HG02885 (cell line): ENCODE data around the gene SYNPR.
"Not testable (repeated sequence)": the region's sequence is repeated elsewhere in the genome, so short reads cannot be mapped to it uniquely, and the experiment has no call there.

Experiments
- ATAC-seq: cut with Tn5 transposase; IDR thresholded peaks from one replicate; pipeline ENCODE4 v1.9.1; 2021; ENCODE audit warnings: mild to moderate bottlenecking; ENCODE audit not compliant: unreplicated experiment, poor library complexity

The SYNPR gene

GRCh38 chr3:63595221-63595620 lies 317.1 kb downstream of the SYNPR start:
- no peak for ATAC-seq

DNA sequence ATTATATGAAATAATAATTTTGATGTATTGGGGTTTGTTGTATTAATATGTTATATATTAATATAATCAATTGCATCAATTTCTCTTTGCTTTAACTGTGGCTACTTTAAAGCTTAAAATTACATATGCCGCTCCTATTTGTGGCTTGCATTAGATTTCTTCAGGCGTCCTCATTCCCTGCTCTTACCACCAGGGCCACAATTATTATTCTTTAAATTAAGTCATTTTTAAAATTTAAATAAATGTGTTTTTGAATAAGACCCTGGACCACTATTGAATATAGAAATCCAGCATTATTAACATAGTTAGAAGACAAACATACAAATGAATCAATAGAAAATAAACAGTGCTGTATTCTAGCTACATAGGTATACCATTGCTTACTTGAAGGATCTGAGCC lies 318.9 kb downstream of the SYNPR start:
- ATAC-seq = no peak

DNA sequence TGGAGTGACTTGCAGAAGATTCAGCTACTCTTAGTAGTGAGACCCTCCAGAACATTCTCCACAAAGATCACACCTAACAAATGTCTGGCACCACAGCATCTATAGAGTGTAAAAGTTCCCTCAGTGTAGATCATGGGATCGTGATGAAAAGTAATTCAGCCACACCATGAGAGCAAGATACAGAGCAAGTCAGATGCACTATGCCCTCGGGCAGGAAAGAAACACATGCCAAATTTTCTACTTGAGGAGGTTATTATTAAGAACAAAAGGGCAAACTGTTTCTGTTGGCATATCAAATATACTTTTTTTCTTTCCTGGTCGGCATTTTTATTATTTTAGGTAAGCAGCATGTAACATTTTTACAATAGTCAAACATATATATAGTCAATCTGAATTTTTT lies 329.6 kb downstream of the SYNPR start:
- no peak for ATAC-seq

- no peak for ATAC-seq
These were observed 331.3 kb downstream of the SYNPR start for GRCh38 chr3:63609408-63609807.

DNA sequence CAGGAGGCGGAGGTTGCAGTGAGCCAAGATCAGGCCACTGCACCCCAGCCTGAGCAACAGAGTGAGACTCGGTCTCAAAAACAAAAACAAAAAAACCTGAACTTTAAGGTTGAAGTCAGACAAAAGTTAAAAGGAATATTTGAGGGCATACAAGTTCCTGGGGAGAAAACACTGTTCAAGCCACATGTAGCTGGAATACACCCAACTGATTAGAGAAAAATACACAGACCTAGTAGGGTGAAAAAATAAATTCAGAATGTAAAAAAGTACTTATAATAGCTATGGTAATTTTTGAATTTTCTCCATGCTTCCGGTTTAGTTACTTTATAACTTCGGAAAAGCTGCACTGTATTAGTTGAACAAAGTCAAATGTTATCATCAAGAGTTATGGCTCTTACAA lies 331.7 kb downstream of the SYNPR start:
- no peak for ATAC-seq

- no peak for ATAC-seq
These were observed 333.3 kb downstream of the SYNPR start for GRCh38 chr3:63611382-63611781.

- ATAC-seq = no peak
These were observed 335.5 kb downstream of the SYNPR start for GRCh38 chr3:63613561-63613960.

DNA sequence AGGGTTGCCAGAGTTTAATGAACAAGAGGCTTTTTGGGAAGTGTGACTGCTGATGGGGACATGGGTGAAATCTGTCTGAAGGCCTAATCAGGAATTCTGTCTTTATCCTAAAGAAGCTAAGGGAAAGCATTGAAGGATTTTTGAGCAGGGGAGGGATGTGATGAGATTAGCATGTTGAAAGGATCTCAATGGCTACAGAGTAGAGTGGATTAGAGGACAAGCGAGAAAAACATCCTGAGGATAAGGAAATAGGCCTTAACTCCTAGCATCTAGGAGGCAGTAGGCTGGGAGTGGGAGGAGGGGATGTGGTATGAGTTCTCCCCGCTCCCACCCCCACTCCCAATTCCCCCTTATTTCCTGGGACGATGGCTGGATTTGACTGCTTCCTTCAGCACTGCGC lies 339.3 kb downstream of the SYNPR start:
- ATAC-seq = no peak

- ATAC-seq = no peak
These were observed 346.9 kb downstream of the SYNPR start for GRCh38 chr3:63624941-63625560.

- ATAC-seq = no peak
These were observed 353.6 kb downstream of the SYNPR start for GRCh38 chr3:63631670-63632069.

DNA sequence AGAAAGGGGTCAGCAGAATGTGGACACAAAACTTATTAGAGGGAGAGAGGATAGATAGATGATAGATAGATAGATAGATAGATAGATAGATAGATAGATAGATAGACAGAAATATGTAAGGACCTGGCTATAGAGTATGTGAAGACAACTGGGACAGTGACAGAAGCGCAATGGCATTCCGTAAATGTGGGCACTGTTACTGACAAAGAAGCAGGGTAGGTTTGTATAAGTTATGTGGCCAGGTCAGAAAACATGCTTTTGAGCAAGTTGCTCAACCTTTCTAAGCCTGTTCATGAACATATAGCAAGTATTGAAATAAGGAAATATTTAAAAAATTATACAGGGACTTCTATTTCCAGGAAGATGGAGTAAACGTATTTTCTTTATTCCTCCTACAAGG lies 357.1 kb downstream of the SYNPR start:
- no peak for ATAC-seq

DNA sequence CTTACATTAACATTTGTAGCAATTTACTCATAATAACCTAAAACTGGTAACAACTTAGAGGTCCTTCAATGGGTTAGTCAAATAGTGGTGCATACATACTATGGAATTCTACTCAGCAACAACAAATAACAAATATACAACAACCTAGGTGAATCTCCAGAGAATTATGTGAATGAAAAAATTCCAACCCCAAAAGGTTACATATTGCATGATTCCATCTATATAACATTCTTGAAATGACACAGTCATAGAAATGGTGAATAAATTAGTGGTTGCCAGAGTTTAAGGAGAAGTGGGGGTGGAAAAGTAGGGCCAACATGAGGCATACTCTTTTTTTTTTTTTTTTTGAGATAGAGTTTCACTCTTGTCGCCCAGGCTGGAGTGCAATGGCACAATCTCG lies 361.7 kb downstream of the SYNPR start:
- ATAC-seq = no peak

DNA sequence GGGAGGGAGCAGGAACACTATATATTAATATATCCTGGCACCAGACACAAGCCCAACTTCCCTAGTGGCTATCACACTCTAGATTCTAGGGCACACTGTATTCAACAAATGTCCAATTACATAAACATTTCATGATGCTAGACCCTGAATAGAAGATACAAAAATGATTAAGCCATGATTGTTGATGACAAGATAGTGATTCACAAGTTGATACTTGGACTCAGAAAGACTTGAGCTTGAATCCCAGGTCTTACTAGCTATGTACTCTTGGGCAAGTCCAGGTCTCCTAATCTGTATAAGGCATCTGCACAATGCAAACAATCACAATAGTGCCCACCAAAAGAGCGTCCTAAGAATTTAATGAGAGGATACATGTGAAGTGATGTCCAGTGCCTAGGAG lies 364.4 kb downstream of the SYNPR start:
- ATAC-seq = no peak

- no peak for ATAC-seq
These were observed 366.2 kb downstream of the SYNPR start for GRCh38 chr3:63644212-63644797.

GRCh38 chr3:63644928-63645781 lies 367.0 kb downstream of the SYNPR start:
- ATAC-seq = not testable (repeated sequence)

GRCh38 chr3:63652066-63652725 lies 374.1 kb downstream of the SYNPR start, which contains the start of gene SNTN:
Gene SNTN (plus strand): TSS chr3:63652675. CDS start chr3:63652688, 13 bp downstream.
- ATAC-seq = no peak

DNA sequence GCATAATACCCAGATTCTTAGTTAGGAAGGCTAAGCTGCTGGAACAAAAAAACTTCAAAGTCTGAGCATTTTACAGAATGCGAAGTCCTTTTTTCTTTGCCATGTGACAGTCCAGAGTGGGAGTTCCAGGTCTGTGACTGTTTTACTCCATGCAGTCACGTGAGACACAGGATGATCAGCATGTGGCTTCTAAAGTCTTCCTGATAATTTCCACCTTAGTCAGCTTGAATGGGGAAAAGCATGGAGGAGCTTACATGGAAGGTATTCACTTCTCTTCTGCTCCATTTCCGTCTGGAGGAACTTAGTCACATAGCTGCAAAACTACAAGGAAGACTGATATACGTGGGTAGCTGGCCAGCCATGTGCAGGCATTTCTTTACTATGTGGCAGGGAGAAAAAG lies 376.1 kb downstream of the SYNPR start:
- no peak for ATAC-seq

DNA sequence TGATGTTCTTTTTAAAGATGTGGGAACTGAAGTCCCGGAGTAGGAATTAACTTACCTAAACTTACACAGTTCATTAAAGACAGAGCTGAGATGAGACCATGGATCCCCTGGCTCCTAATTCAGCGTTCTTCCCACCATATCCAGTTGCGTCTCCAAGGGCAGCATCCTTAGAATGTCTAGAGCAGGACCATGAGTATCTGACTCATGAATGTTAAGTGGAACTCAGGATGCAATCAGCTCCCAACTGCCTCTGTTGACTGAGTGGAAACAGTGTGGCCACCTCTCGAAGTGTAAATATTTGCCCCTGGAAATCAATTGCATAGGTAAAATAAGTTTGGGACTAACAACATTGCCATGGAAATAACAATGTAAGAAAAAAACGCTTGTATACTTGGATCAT lies 376.8 kb downstream of the SYNPR start:
- no peak for ATAC-seq

DNA sequence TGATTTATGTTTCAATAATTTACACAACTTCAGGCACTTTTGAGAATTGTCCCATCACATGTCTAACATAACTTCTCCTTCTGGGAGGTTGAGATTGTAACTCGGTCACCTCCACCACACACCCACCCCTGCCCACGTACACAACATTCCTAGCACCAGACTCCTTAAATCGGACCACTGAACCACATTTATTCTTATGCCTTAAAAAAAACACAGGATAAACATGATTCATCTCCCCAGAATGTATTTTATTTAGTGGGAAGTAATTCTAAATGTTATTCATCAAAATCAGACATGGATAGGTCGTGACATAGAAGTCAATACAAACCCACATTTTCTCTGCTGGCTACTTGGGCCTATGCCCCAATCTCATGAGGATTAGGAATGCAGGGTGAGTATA lies 377.4 kb downstream of the SYNPR start:
- no peak for ATAC-seq

GRCh38 chr3:63656786-63657185 lies 378.7 kb downstream of the SYNPR start:
- ATAC-seq = no peak

GRCh38 chr3:63661242-63661641 lies 383.1 kb downstream of the SYNPR start:
- ATAC-seq = no peak
